Liver (tissue), 9 donors: ENCODE results near the gene TRMT2A. TPM values are rescaled to one million over a fixed set of nuclear protein-coding genes. Genes with fewer than 3 reads are reported as not detected.

Source experiments
- DNase-seq: peaks from one replicate; pipeline ENCODE4 v3.0.0-alpha.2; 2017; ENCODE audit warnings: low spot score
- H3K27ac ChIP-seq, 2 donors: one replicate each; pipeline ENCODE4 v1.7.0; 2013; ENCODE audit warnings: inconsistent platforms in 2 of 2, low read length in 2 of 2, control low read depth in 1 of 2, low read depth in 1 of 2, mild to moderate bottlenecking in 1 of 2
- H3K27me3 ChIP-seq, 4 donors: one replicate each; pipeline versions ENCODE4 v1.6.1 to v1.7.0; 2013; ENCODE audit warnings: low read length in 3 of 4, inconsistent platforms in 1 of 4, mild to moderate bottlenecking in 1 of 4, moderate library complexity in 1 of 4; ENCODE audit not compliant: control insufficient read depth in 4 of 4, insufficient read depth in 4 of 4
- H3K36me3 ChIP-seq, 4 donors: one replicate each; pipeline versions ENCODE4 v1.6.1 to v1.7.0; 2013; ENCODE audit warnings: low read length in 3 of 4, mild to moderate bottlenecking in 3 of 4, low read depth in 1 of 4, moderate library complexity in 1 of 4; ENCODE audit not compliant: control insufficient read depth in 4 of 4, insufficient read depth in 3 of 4
- H3K4me1 ChIP-seq, 4 donors: one replicate each; pipeline versions ENCODE4 v1.6.1 to v1.7.0; 2013; ENCODE audit warnings: low read length in 3 of 4, mild to moderate bottlenecking in 3 of 4, moderate library complexity in 1 of 4; ENCODE audit not compliant: control insufficient read depth in 4 of 4, insufficient read depth in 4 of 4
- H3K4me3 ChIP-seq, 3 donors: one replicate each; pipeline versions ENCODE4 v1.6.1 to v1.7.0; 2013; ENCODE audit warnings: low read length in 3 of 3, control low read depth in 1 of 3, low read depth in 1 of 3, mild to moderate bottlenecking in 1 of 3
- H3K9ac ChIP-seq, 2 donors: one replicate each; pipeline ENCODE4 v1.7.0; 2013; ENCODE audit warnings: low read length in 2 of 2, mild to moderate bottlenecking in 2 of 2, moderate library complexity in 2 of 2, control low read depth in 1 of 2, low read depth in 1 of 2
- H3K9me3 ChIP-seq, 4 donors: one replicate each; pipeline versions ENCODE4 v1.6.1 to v1.7.0; 2013; ENCODE audit warnings: low read length in 3 of 4; ENCODE audit not compliant: control insufficient read depth in 4 of 4
- ATF3 ChIP-seq: IDR thresholded peaks from 2 replicates; pipeline ENCODE4 v1.6.1; 2016; ENCODE audit warnings: antibody characterized with exemption
- EGR1 ChIP-seq, 2 donors: IDR thresholded peaks; 2 replicates each; pipeline ENCODE4 v1.6.1; 2016 to 2018; ENCODE audit warnings: antibody characterized with exemption in 2 of 2, low read depth in 2 of 2
- FOXA1 ChIP-seq: IDR thresholded peaks from 2 replicates; pipeline ENCODE4 v1.6.1; 2016; ENCODE audit warnings: antibody characterized with exemption
- FOXA2 ChIP-seq: IDR thresholded peaks from 2 replicates; pipeline ENCODE4 v1.6.1; 2016; ENCODE audit warnings: antibody characterized with exemption
- GABPA ChIP-seq, 2 donors: IDR thresholded peaks in 1 of 2; conservative IDR thresholded peaks in 1 of 2; 2 replicates each; pipeline ENCODE4 v1.6.1; 2016; ENCODE audit warnings: antibody characterized with exemption in 2 of 2, mild to moderate bottlenecking in 1 of 2, moderate library complexity in 1 of 2
- HNF4A ChIP-seq, 2 donors: conservative IDR thresholded peaks; 2 replicates each; pipeline ENCODE4 v1.6.1; 2016; ENCODE audit warnings: antibody characterized with exemption in 2 of 2, mild to moderate bottlenecking in 2 of 2
- HNF4G ChIP-seq: IDR thresholded peaks from 2 replicates; pipeline ENCODE4 v1.6.1; 2016; ENCODE audit warnings: antibody characterized with exemption
- JUND ChIP-seq, 2 donors: IDR thresholded peaks; 2 replicates each; pipeline ENCODE4 v1.6.1; 2016; ENCODE audit warnings: antibody characterized with exemption in 2 of 2
- MAX ChIP-seq: IDR thresholded peaks from 2 replicates; pipeline ENCODE4 v1.6.1; 2016; ENCODE audit warnings: antibody characterized with exemption
- NR2F2 ChIP-seq: IDR thresholded peaks from 2 replicates; pipeline ENCODE4 v1.6.1; 2016; ENCODE audit warnings: antibody characterized with exemption
- RAD21 ChIP-seq, 2 donors: IDR thresholded peaks; 2 replicates each; pipeline ENCODE4 v1.6.1; 2016; ENCODE audit warnings: antibody characterized with exemption in 2 of 2, mild to moderate bottlenecking in 2 of 2
- RXRA ChIP-seq, 2 donors: IDR thresholded peaks; 2 replicates each; pipeline ENCODE4 v1.6.1; 2017 to 2018; ENCODE audit warnings: antibody characterized with exemption in 2 of 2, mild to moderate bottlenecking in 1 of 2
- SP1 ChIP-seq: IDR thresholded peaks from 2 replicates; pipeline ENCODE4 v1.6.1; 2018; ENCODE audit warnings: antibody characterized with exemption, mild to moderate bottlenecking
- TAF1 ChIP-seq: conservative IDR thresholded peaks from 2 replicates; pipeline ENCODE4 v1.6.1; 2016; ENCODE audit warnings: antibody characterized with exemption, mild to moderate bottlenecking
- YY1 ChIP-seq: IDR thresholded peaks from 2 replicates; pipeline ENCODE4 v1.6.1; 2016; ENCODE audit warnings: antibody characterized with exemption, mild to moderate bottlenecking
- ZBTB33 ChIP-seq: IDR thresholded peaks from 2 replicates; pipeline ENCODE4 v1.6.1; 2016; ENCODE audit warnings: antibody characterized with exemption
- WGBS: extraction: QIAGEN DNeasy Blood & Tissue Kit; methylation state at CpG from one replicate; pipeline ENCODE4 v1.1.7; 2013; 5-methylcytosine and 5-hydroxymethylcytosine counted together
- polyA plus RNA-seq, 2 donors: library from polyadenylated mRNA; stranded (reverse) in 1 of 2; unstranded in 1 of 2; fragments of 200-250 nt in 1 of 2; fragments of >200 nt in 1 of 2; fragmentation: Nextera tagmentation in 1 of 2; extraction: Ambion mirVana in 1 of 2; gene quantifications; one replicate each; pipeline versions ENCODE4 v1.2.1 to v1.2.3, GENCODE V29; 2013 to 2015
- total RNA-seq, 2 donors: library from RNA; depleted of rRNA; stranded (reverse); fragments of >200 nt; gene quantifications; one replicate each; pipeline ENCODE4 v1.2.3, GENCODE V29; 2014
- TF ChIP-seq, protein P1 (sequence below): IDR thresholded peaks from 2 replicates; pipeline ENCODE4 v1.6.1; 2016; ENCODE audit warnings: antibody characterized with exemption, mild to moderate bottlenecking
- TF ChIP-seq, protein P2 (sequence below): fragments of 150-350 bp; IDR thresholded peaks from 2 replicates; pipeline ENCODE4 v1.5.1; 2017; ENCODE audit warnings: improper control_type of control experiment, low read depth, low read length; ENCODE audit not compliant: missing input control
- donor health status: healthy.
- donor health status: healthy.
- donor health status: healthy.
- donor health status: healthy.
- donor health status: healthy.

Gene TRMT2A
- total and polyA plus RNA-seq, 4 donors, result 19.9 to 32.9 (median 25.2) TPM

GRCh38 chr22:20159076-20159475 is 42.0 kb upstream of the TRMT2A start:
- no peaks in the 10 kb centered on the region for H3K36me3 ChIP-seq
- no peaks in the 10 kb centered on the region for H3K9me3 ChIP-seq
- H3K4me1 ChIP-seq, result no peaks in the 10 kb centered on the region
- H3K27me3 ChIP-seq, result no peaks in the 10 kb centered on the region
- no peak for DNase-seq
- TF ChIP-seq EGR1 (IDR thresholded peaks at IDR 0.05; ENCODE audit: low read depth in 2 of 2), result no peak
- no peak for TF ChIP-seq FOXA1
- no peak for TF ChIP-seq ZBTB33
- no peak for TF ChIP-seq TAF1
- TF ChIP-seq, protein P1, sequence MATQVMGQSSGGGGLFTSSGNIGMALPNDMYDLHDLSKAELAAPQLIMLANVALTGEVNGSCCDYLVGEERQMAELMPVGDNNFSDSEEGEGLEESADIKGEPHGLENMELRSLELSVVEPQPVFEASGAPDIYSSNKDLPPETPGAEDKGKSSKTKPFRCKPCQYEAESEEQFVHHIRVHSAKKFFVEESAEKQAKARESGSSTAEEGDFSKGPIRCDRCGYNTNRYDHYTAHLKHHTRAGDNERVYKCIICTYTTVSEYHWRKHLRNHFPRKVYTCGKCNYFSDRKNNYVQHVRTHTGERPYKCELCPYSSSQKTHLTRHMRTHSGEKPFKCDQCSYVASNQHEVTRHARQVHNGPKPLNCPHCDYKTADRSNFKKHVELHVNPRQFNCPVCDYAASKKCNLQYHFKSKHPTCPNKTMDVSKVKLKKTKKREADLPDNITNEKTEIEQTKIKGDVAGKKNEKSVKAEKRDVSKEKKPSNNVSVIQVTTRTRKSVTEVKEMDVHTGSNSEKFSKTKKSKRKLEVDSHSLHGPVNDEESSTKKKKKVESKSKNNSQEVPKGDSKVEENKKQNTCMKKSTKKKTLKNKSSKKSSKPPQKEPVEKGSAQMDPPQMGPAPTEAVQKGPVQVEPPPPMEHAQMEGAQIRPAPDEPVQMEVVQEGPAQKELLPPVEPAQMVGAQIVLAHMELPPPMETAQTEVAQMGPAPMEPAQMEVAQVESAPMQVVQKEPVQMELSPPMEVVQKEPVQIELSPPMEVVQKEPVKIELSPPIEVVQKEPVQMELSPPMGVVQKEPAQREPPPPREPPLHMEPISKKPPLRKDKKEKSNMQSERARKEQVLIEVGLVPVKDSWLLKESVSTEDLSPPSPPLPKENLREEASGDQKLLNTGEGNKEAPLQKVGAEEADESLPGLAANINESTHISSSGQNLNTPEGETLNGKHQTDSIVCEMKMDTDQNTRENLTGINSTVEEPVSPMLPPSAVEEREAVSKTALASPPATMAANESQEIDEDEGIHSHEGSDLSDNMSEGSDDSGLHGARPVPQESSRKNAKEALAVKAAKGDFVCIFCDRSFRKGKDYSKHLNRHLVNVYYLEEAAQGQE, result no peak
- TF ChIP-seq, protein P2, sequence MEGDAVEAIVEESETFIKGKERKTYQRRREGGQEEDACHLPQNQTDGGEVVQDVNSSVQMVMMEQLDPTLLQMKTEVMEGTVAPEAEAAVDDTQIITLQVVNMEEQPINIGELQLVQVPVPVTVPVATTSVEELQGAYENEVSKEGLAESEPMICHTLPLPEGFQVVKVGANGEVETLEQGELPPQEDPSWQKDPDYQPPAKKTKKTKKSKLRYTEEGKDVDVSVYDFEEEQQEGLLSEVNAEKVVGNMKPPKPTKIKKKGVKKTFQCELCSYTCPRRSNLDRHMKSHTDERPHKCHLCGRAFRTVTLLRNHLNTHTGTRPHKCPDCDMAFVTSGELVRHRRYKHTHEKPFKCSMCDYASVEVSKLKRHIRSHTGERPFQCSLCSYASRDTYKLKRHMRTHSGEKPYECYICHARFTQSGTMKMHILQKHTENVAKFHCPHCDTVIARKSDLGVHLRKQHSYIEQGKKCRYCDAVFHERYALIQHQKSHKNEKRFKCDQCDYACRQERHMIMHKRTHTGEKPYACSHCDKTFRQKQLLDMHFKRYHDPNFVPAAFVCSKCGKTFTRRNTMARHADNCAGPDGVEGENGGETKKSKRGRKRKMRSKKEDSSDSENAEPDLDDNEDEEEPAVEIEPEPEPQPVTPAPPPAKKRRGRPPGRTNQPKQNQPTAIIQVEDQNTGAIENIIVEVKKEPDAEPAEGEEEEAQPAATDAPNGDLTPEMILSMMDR, result no peak
- no peak for TF ChIP-seq NR2F2
- TF ChIP-seq YY1, result no peak
- no peak for TF ChIP-seq RXRA (IDR thresholded peaks at IDR 0.05)
- TF ChIP-seq GABPA (IDR thresholded peaks at IDR 0.05 in 1 of 2, conservative IDR thresholded peaks at IDR 0.05 in 1 of 2), result no peak
- TF ChIP-seq HNF4A (conservative IDR thresholded peaks at IDR 0.05), result no peak
- TF ChIP-seq JUND (IDR thresholded peaks at IDR 0.05), result no peak
- no peak for TF ChIP-seq HNF4G
- no peak for TF ChIP-seq SP1
- no peak for TF ChIP-seq RAD21 (IDR thresholded peaks at IDR 0.05)
- no peak for TF ChIP-seq ATF3
- no peak for TF ChIP-seq FOXA2
- TF ChIP-seq MAX, result no peak
- 62% methylated on average over 9 of the region's 9 CpGs for WGBS
- H3K9ac ChIP-seq, result no peak overlapping the region
- no peak overlapping the region for H3K4me3 ChIP-seq
- no peak overlapping the region for H3K27ac ChIP-seq
